ENCODE measurements around the gene HSPB7.
A peak's percentile ranks its signal among the peaks of the same experiment; 100 is the strongest.

The HSPB7 gene

GRCh38 chr1:15994590-15995351 is 23.1 kb downstream of the HSPB7 start:
- H3K27me3 ChIP-seq (replicated peaks; ENCODE audit: control insufficient read depth, insufficient read depth, low read length), result peaks cover 3% of the 10 kb centered on the region
- no peak for DNase-seq (ENCODE audit: extremely low read depth, insufficient read length)
- H3K4me3 ChIP-seq (replicated peaks; ENCODE audit: low read depth, low read length), result no peak overlapping the region
- no peaks in the 10 kb centered on the region for H3K36me3 ChIP-seq (ENCODE audit: control insufficient read depth, insufficient read depth, low read length)
- peak; percentile 66 for TF ChIP-seq CTCF (IDR thresholded peaks at IDR 0.05; ENCODE audit: insufficient read depth, low read length, poor library complexity, severe bottlenecking)

GRCh38 chr1:15994081-15994480 is 23.8 kb downstream of the HSPB7 start:
- Histone ChIP-seq H3K36me3 (ENCODE audit: control insufficient read depth, insufficient read depth, low read length) (no peaks in the 10 kb centered on the region), H3K27me3 (replicated peaks; ENCODE audit: control insufficient read depth, insufficient read depth, low read length) (peaks cover 3% of the 10 kb centered on the region), H3K4me3 (replicated peaks; ENCODE audit: low read depth, low read length) (no peak overlapping the region)
- TF ChIP-seq CTCF (IDR thresholded peaks at IDR 0.05; ENCODE audit: insufficient read depth, low read length, poor library complexity, severe bottlenecking), result no peak
- no peak for DNase-seq (ENCODE audit: extremely low read depth, insufficient read length)

- no peak for DNase-seq (ENCODE audit: extremely low read depth, insufficient read length)
- Histone ChIP-seq H3K36me3 (ENCODE audit: control insufficient read depth, insufficient read depth, low read length) (no peaks in the 10 kb centered on the region), H3K27me3 (replicated peaks; ENCODE audit: control insufficient read depth, insufficient read depth, low read length) (peaks cover 3% of the 10 kb centered on the region), H3K4me3 (replicated peaks; ENCODE audit: low read depth, low read length) (no peak overlapping the region)
- TF ChIP-seq CTCF (IDR thresholded peaks at IDR 0.05; ENCODE audit: insufficient read depth, low read length, poor library complexity, severe bottlenecking), result no peak
Measured at GRCh38 chr1:15993666-15994065, 24.2 kb downstream of the HSPB7 start.

GRCh38 chr1:15992582-15993500 is 25.0 kb downstream of the HSPB7 start:
- no peak for TF ChIP-seq CTCF (IDR thresholded peaks at IDR 0.05; ENCODE audit: insufficient read depth, low read length, poor library complexity, severe bottlenecking)
- no peaks in the 10 kb centered on the region for H3K36me3 ChIP-seq (ENCODE audit: control insufficient read depth, insufficient read depth, low read length)
- DNase-seq (ENCODE audit: extremely low read depth, insufficient read length), result no peak
- H3K4me3 ChIP-seq (replicated peaks; ENCODE audit: low read depth, low read length), result no peak overlapping the region
- H3K27me3 ChIP-seq (replicated peaks; ENCODE audit: control insufficient read depth, insufficient read depth, low read length), result peaks cover 3% of the 10 kb centered on the region

- Histone ChIP-seq H3K27me3 (replicated peaks; ENCODE audit: control insufficient read depth, insufficient read depth, low read length) (no peaks in the 10 kb centered on the region; the same call in 1 of the 2 replicates), H3K36me3 (ENCODE audit: control insufficient read depth, insufficient read depth, low read length) (no peaks in the 10 kb centered on the region), H3K4me3 (replicated peaks; ENCODE audit: low read depth, low read length) (no peak overlapping the region)
- no peak for DNase-seq (ENCODE audit: extremely low read depth, insufficient read length)
- no peak for TF ChIP-seq CTCF (IDR thresholded peaks at IDR 0.05; ENCODE audit: insufficient read depth, low read length, poor library complexity, severe bottlenecking)
Measured at GRCh38 chr1:15992187-15992553, 25.7 kb downstream of the HSPB7 start.

All from GM06990 (cell line).